ENCODE data around the gene GSK3B.

DNA sequence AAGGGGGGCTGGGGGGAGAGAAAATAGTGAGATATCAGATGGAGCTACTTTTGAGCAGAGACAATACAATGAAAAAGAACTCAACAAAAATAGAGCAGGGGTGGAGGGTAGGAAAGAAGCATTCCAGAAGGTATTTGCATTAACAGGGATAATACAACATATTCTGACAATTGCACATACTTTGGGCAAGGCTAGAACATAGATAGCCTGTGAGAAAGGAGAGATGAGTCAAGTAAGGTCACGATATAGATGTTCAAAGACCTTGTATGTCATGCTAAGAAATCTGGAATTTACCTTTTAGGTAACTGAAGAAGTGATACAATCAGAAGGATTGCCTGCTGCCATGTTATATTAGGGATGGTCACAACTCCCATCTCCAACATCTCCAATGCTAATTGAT, 155.2 kb downstream of the GSK3B start:
- no peak for TF ChIP-seq POLR2A (IDR thresholded peaks at IDR 0.05)
- no peak for TF ChIP-seq POLR2AphosphoS5 (IDR thresholded peaks at IDR 0.05)
- no peak for TF ChIP-seq CTCF (IDR thresholded peaks at IDR 0.05)

Data from stomach (tissue), 4 donors.